ENCODE data around the gene FFAR1.

- no peak for TF ChIP-seq CTCF (IDR thresholded peaks at IDR 0.05)
- TF ChIP-seq POLR2A (IDR thresholded peaks at IDR 0.05), result no peak
Measured at GRCh38 chr19:35314031-35314430, 33.7 kb upstream of the FFAR1 start.

Measured in lower leg skin (tissue), 3 donors.